Measurements from ENCODE around the gene AMELX. TPM values are rescaled to one million over a fixed set of nuclear protein-coding genes. Genes with fewer than 3 reads are reported as not detected.
A peak's percentile ranks its signal among the peaks of the same experiment; 100 is the strongest.

The AMELX gene
- polyA plus RNA-seq, 1 donor (not counting 4 experiments of a cell fraction or from before 2014, with no cell fraction given) = not detected

DNA sequence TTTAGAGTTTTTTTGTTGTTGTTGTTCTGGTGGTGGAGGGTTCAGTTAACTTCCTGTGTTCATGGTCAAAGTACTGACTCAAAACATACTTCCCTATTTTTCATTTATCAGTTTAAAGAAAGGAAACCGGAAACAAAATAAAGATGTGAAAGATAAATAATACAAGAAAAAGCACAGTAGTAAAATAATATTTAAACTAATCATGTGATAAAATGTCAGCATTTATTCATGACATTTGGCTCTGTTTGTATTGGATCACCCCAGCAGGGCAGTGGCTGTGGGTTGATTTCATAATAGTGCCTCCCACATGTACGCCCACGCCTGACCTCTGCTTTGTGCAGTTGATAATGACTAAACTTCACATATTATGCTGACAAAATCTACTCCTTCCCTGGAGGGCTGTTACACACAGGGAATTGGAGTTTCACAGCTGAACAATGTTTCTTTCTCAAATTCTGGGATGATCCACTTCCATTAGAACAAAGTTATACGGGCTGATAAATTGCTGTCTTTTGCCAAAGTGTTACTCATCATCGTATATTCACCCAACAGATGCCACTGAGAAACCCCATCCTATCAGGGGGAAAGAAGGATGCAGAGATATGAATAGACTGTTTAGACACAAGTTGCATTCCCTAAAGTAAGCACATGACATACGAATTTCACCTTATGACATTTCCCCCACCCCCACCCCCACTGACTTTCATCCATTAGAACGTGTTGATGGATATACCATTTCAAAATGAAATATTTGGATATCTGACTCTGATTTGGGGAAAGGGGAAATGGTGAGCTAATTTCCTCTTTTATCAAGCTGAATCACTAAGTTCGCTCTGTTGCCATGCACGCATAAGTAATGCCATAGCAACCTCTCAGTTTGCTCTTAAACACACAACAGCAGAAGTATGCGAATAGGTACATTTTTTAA, 48.3 kb downstream of the AMELX start:
- Histone ChIP-seq H4K20me1 (ENCODE audit: control insufficient read depth, extremely low read depth, insufficient read depth, low read length) (no peaks in the 10 kb centered on the region), H3K9ac (ENCODE audit: control insufficient read depth, extremely low read depth, insufficient read depth, low read length) (peak overlapping the region; percentile 42), H3K27me3 (ENCODE audit: control insufficient read depth, extremely low read depth, insufficient read depth, low read length) (no peaks in the 10 kb centered on the region), H3K36me3 (ENCODE audit: control insufficient read depth in 2 of 2, extremely low read depth in 1 of 2, insufficient read depth in 2 of 2, low read length in 2 of 2) (no peaks in the 10 kb centered on the region), H3K9me1 (ENCODE audit: control insufficient read depth, extremely low read depth, insufficient read depth, low read length) (no peaks in the 10 kb centered on the region), H3K9me3 (ENCODE audit: control insufficient read depth, low read depth, low read length) (no peaks in the 10 kb centered on the region), H3K4me1 (ENCODE audit: control insufficient read depth, extremely low read depth, insufficient read depth, low read length) (peaks cover 3% of the 10 kb centered on the region), H3K27ac (ENCODE audit: control insufficient read depth, insufficient read depth, low read length) (peak overlapping the region; percentile 80), H2AFZ (ENCODE audit: control insufficient read depth, low read length) (no peak overlapping the region), H3K79me2 (ENCODE audit: control insufficient read depth, insufficient read depth, low read length) (no peaks in the 10 kb centered on the region), H3K4me3 (ENCODE audit: control insufficient read depth in 2 of 3, extremely low read depth in 1 of 3, insufficient read depth in 2 of 3, low read depth in 1 of 3, low read length in 3 of 3) (no peak overlapping the region), H3K4me2 (ENCODE audit: control insufficient read depth, extremely low read depth, insufficient read depth, low read depth, low read length) (peak overlapping the region; percentile 47)
- TF ChIP-seq CTCF (optimal IDR thresholded peaks at IDR 0.05 in 1 of 3, IDR thresholded peaks at IDR 0.05 in 1 of 3, conservative IDR thresholded peaks at IDR 0.05 in 1 of 3; ENCODE audit: extremely low read depth in 1 of 3, insufficient read depth in 2 of 3, low read length in 3 of 3) (no peak), EZH2 (IDR thresholded peaks at IDR 0.05; ENCODE audit: low read length) (no peak)
- DNase-seq (ENCODE audit: low read depth, low spot score) (peak; percentile 35), FAIRE-seq (peak; percentile 71)
- dilution Hi-C loops (cut with MboI; ENCODE audit: extremely low pct_ligation_motif_present, low sequenced_read_pairs) = no loop called here

- dilution Hi-C loops (cut with MboI; ENCODE audit: extremely low pct_ligation_motif_present, low sequenced_read_pairs) = no loop called here
- no peaks in the 10 kb centered on the region for H3K9me3 ChIP-seq (ENCODE audit: control insufficient read depth, low read depth, low read length)
- no peak overlapping the region for H3K9ac ChIP-seq (ENCODE audit: control insufficient read depth, extremely low read depth, insufficient read depth, low read length)
- H3K27ac ChIP-seq (ENCODE audit: control insufficient read depth, insufficient read depth, low read length) = no peak overlapping the region
- no peak for FAIRE-seq
- H3K36me3 ChIP-seq (ENCODE audit: control insufficient read depth in 2 of 2, extremely low read depth in 1 of 2, insufficient read depth in 2 of 2, low read length in 2 of 2) = no peaks in the 10 kb centered on the region
- H3K4me2 ChIP-seq (ENCODE audit: control insufficient read depth, extremely low read depth, insufficient read depth, low read depth, low read length) = no peak overlapping the region
- no peaks in the 10 kb centered on the region for H4K20me1 ChIP-seq (ENCODE audit: control insufficient read depth, extremely low read depth, insufficient read depth, low read length)
- H2AFZ ChIP-seq (ENCODE audit: control insufficient read depth, low read length) = no peak overlapping the region
- TF ChIP-seq EZH2 (IDR thresholded peaks at IDR 0.05; ENCODE audit: low read length) = no peak
- no peak for TF ChIP-seq CTCF (optimal IDR thresholded peaks at IDR 0.05 in 1 of 3, IDR thresholded peaks at IDR 0.05 in 1 of 3, conservative IDR thresholded peaks at IDR 0.05 in 1 of 3; ENCODE audit: extremely low read depth in 1 of 3, insufficient read depth in 2 of 3, low read length in 3 of 3)
- H3K9me1 ChIP-seq (ENCODE audit: control insufficient read depth, extremely low read depth, insufficient read depth, low read length) = no peaks in the 10 kb centered on the region
- H3K4me3 ChIP-seq (ENCODE audit: control insufficient read depth in 2 of 3, extremely low read depth in 1 of 3, insufficient read depth in 2 of 3, low read depth in 1 of 3, low read length in 3 of 3) = no peak overlapping the region
- DNase-seq (ENCODE audit: low read depth, low spot score) = no peak
- no peaks in the 10 kb centered on the region for H3K27me3 ChIP-seq (ENCODE audit: control insufficient read depth, extremely low read depth, insufficient read depth, low read length)
- peaks cover 3% of the 10 kb centered on the region for H3K4me1 ChIP-seq (ENCODE audit: control insufficient read depth, extremely low read depth, insufficient read depth, low read length)
- H3K79me2 ChIP-seq (ENCODE audit: control insufficient read depth, insufficient read depth, low read length) = no peaks in the 10 kb centered on the region
Observed at GRCh38 chrX:11342673-11343072, 49.5 kb downstream of the AMELX start.
